HG03135 (cell line): Measurements from ENCODE around the gene CTDSP1.

Source experiments
- ATAC-seq: cut with Tn5 transposase; IDR thresholded peaks from one replicate; pipeline ENCODE4 v1.9.1; 2021; ENCODE audit warnings: mild to moderate bottlenecking, moderate library complexity; ENCODE audit not compliant: unreplicated experiment

Gene CTDSP1

DNA sequence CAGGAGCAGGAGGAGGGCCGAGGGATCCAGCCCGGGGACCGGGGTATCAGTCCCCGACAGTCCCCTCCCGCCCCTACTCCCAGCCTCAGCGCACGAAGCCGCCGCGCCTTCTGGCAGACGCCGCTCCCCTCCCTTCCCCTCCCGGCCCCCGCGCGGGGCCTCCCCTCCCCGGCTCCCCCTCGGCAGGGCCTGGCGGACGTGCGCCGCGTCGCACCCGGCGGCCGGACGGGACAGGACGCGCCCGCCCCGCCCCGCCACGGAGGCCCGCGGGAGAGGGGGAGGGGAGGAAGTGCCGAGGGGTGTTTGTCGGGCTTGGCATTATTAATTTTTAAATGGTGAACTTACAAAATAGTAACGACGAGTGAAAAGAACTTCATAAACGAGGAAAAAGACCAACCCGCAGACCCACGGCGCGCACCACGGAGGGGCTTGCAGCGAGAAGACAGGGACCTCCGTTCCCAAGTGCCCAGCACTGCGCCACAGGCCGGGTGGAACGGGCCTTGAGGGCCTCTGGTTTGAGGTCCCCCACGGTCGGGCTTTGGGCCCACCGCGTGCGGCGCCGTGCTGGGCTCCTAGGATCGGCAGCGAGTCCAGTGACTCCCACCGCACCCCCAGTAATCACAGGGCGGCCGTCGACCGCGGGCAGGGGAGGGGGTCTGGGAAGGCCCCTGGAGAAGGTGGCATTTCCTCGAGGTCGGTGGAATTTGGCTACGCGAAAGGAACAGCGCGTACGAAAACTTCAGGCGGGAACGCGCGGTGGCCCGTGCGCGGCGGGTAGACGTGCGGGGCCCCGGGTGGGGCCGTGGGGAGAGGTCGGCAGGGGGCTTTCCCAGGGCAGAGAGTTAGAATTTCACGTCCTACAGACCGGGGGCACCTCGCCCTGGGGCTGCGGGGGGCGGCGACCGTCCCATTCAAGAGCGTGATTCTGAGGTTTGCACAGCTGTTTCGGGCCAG, 954 bp upstream of the CTDSP1 start:
- ATAC-seq = peak; percentile 26

- no peak for ATAC-seq
Measured at GRCh38 chr2:218400167-218400929, 680 bp downstream of the CTDSP1 start.

DNA sequence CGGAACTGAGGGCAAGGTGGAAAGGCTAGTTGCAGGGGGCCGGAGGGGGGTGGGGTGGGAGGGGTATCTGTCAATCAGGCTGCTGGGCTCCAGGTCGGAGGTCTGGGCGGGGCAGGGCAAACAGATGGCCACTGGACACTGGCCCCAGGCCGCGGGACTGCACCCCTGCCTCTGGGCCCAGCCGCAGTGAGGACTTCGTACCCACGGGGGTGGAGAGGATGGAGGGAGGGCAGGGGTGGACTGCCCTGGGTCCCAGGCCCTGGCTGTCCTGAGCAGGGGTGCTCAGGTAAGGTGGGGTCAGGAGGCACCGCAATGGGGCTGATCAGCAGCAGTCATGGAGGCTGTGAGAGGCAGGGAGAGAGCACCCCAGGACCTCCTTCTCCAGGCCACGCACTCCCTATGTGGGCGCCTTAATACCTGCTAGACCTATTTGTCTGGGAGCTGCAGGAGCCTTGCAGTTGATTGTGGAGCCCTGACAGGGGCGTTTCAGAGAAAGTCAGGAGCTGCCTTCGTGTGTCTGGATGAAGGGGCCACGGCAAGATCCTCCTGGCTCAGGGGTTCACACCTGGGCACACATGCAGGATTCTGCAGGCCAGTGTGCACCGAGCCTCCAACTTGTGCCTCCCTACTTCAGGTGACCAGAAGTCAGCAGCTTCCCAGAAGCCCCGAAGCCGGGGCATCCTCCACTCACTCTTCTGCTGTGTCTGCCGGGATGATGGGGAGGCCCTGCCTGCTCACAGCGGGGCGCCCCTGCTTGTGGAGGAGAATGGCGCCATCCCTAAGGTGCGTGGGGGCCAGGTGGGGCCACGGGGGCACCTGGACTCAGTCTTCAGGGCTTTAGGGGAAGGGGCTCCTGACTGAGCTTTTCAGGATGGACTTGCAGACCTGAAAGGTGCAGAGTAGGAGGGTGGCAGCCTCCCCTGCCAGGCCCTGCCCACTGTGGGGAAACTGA, 1.5 kb downstream of the CTDSP1 start:
- no peak for ATAC-seq

DNA sequence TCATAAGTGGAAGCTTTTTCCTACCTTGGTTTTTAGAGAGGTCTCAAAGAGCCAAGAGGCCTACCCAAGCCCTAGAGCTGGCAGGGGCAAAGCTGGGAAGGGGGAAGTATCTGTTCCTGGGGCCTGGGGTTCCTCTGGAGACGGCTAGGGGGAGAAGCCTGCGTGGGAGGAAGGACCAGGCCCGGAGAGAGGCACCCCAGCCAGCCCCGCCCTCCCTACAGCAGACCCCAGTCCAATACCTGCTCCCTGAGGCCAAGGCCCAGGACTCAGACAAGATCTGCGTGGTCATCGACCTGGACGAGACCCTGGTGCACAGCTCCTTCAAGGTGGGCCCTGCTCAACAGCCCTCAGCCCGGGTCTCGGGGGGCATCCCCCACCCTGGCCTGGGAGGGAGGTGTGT, 2.2 kb downstream of the CTDSP1 start:
- no peak for ATAC-seq

GRCh38 chr2:218402491-218402901, 2.8 kb downstream of the CTDSP1 start:
- no peak for ATAC-seq

DNA sequence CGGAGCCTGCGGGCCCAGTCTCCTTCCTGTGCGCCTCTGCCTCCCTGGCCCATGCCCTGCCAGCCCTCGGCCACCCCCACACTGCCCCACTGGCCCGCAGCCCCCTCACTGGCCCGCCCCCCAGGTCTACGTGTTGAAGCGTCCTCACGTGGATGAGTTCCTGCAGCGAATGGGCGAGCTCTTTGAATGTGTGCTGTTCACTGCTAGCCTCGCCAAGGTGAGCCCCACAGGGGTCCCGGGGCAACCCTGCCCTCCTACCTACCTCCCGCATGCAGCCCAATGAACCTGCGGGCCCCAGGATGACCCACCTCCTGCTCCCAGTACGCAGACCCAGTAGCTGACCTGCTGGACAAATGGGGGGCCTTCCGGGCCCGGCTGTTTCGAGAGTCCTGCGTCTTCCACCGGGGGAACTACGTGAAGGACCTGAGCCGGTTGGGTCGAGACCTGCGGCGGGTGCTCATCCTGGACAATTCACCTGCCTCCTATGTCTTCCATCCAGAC, 3.3 kb downstream of the CTDSP1 start:
- no peak for ATAC-seq

DNA sequence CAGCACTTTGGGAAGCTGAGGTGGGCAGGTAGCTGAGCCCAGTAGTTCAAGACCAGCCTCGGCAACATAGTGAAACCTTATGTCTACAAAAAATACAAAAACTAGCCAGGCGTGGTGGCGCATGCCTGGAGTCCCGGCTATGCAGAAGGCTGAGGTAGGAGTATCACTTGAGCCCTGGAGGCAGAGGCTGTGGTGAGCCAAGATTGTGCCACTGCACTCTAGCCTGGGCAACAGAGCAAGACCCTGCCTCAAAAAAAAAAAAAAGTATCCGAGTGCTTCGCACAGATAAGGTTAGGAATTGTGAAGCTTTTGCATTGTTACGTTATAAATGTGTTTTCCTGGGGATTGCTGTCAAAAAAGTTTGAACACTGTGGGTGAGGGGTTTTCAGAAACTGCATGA, 4.1 kb downstream of the CTDSP1 start:
- ATAC-seq = no peak

- no peak for ATAC-seq
Measured at GRCh38 chr2:218404351-218405085, 4.8 kb downstream of the CTDSP1 start.

- ATAC-seq = no peak
Measured at GRCh38 chr2:218405086-218405745, 5.5 kb downstream of the CTDSP1 start.

DNA sequence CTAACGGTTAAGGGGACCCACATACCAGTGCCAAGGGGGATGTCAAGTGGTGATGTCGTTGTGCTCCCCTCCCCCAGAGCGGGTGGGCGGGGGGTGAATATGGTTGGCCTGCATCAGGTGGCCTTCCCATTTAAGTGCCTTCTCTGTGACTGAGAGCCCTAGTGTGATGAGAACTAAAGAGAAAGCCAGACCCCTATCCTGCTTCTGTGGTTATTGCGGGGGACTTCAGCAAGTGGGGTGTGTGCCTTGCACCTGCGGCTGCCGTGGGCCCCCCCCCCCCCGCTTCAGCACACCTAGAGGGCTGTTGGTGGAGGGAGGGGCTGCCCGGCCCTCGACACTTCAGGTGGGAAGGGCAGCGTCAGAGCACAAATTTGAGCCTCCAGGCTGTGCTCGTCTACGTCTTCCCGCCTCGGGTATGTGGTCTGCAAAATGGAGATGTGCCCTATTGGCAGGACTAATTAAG, 6.1 kb downstream of the CTDSP1 start:
- peak; percentile 19 for ATAC-seq

DNA sequence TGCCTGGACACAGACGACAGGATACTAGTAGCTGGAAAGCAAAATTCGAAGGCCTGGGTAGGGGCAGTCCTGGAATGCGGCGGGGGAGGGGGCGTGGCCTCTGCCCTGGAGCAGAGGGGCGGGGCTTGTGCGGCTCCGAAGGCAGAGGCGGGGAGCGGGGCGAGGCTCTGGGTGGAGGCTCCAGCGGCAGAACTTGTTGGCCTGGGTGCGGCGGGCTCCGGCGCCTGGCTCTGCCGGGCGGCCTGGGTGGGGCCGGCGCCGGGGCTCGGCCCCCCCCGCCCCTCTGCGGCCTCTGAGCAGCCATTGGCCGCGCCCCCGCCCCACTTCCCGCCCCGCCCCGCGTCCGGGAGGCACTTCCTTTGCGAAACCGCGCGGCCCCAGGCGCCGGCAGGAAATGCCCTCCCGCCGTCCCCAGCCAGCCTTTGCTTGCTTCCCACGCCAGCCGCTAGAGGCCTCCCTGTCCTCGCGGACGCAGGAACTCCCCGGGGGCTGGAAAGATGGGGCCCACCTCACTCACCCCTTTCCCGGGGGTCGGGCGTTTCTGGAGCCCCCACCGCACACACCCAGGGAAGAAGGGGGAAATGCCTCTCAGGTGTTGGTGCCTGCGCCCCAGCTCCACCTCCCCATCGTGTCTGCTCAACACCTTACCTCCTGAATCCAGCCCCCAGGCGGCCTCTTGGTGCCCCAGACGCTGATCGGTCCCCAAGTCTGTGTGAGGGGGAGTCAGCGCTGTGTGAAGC, 6.7 kb downstream of the CTDSP1 start:
- peak; percentile 82 for ATAC-seq

DNA sequence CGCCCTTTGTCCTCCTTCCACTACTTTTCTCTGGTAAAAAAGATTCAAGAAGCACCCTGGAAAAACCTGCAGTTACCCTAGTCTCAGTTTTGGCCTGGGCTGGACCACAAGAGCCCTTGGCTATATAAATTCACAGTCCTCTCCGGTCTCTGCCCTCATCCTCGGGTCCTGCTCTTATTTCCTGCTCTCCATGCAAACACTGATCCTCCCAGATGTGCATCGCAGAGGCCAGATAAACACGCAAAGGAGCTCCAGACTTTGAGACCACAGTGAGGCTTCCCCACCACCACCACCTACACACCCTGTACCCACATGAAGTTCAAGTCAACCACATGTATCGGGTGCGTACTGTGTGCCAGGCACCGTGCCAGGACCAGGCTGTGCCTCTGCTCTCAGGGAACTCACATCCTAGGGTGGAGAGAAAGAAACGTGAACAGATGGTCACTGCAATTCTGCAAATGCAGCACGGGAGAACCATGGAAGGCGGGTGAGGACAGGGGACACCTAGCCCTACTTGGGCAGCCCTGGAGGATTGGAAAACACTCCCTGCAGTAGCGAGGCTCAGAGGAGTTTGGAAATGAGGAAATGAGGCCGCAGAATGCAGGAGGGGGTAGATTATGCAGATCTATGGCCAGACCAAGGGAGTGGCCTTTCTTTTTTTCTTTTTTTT, 7.4 kb downstream of the CTDSP1 start:
- no peak for ATAC-seq

- ATAC-seq = no peak
Measured at GRCh38 chr2:218407717-218408116, 8.0 kb downstream of the CTDSP1 start.

GRCh38 chr2:218418321-218418716, 18.7 kb downstream of the CTDSP1 start:
- no peak for ATAC-seq

- ATAC-seq = no peak
Measured at GRCh38 chr2:218418717-218419458, 19.2 kb downstream of the CTDSP1 start, which contains the start of gene VIL1. Gene VIL1, plus strand, starts transcription at chr2:218419123. Its CDS starts 4,656 bp downstream, at chr2:218423779.

- ATAC-seq = no peak
Measured at GRCh38 chr2:218419630-218420216, 20.1 kb downstream of the CTDSP1 start.

- ATAC-seq = no peak
Measured at GRCh38 chr2:218421027-218421426, 21.4 kb downstream of the CTDSP1 start.
